Islet of Langerhans (tissue), 1 donor: Measurements from ENCODE around the gene TMEM54.

Source experiments
- FAIRE-seq: peaks from one replicate; lab custom pipeline; 2011; peaks lifted over from hg19 to GRCh38; lab: Jason Lieb, UNC

Gene TMEM54

GRCh38 chr1:32895325-32896215 lies 5.6 kb downstream of the TMEM54 start:
- FAIRE-seq, result no peak

DNA sequence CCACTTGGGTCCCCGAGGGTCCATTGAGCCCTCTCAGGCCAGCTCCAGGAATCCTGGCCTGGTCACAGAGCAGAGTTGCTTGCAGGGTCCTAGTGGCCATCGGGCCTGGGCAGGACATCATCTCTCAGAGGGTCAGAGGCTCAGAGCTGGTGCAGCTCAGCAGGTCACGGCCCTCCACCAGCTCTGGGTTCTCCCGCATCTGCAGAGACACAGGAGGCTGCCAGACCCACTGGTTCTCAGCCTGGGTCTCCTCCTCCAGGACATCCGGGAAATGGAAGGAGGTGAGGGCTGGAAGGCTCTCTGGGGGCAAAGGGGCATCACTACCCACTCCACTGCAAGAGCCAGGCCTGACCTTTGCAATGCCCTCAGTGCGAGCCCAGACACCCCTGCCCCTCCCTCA lies 6.5 kb downstream of the TMEM54 start:
- no peak for FAIRE-seq

GRCh38 chr1:32894019-32894600 lies 7.1 kb downstream of the TMEM54 start:
- FAIRE-seq, result no peak

DNA sequence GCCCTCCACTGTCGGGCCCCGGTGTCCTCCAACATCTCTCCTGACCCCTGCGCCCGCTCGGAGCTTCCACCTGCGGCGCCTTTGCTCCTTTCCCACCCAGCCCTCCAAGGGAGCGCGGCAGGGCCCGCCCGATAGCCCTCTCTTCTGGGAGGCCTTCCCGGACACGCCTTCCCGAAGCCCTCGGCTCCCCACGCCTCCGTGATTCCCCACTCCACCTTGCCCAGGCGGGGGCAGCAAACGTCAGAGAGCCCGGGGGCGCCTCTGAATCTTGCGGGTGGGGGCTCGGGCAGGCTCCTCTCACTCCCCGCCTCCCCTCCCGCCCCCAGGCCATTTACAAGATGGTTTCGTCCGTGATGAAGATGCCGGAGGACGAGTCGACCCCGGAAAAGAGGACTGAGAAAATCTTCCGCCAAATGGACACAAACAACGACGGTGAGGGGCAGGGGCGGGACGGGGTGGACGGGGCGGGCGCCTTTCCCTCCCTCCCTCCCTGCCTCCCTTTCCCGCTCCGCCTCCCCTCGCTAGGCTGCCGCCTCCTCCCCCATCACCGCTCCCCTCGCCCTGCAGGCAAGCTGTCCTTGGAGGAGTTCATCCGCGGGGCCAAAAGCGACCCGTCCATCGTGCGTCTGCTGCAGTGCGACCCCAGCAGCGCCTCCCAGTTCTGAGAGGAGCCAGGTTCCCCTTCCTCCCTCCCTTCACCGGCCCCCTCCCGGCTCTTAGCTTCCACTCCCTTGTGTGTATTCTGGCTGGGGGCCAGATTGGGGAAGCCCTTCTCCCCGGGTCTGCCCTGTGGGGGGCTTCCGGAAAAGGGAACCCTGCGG lies 7.8 kb downstream of the TMEM54 start:
- FAIRE-seq, result no peak

GRCh38 chr1:32892368-32893197 lies 8.6 kb downstream of the TMEM54 start:
- FAIRE-seq, result no peak

GRCh38 chr1:32891630-32892029 lies 9.6 kb downstream of the TMEM54 start:
- no peak for FAIRE-seq

DNA sequence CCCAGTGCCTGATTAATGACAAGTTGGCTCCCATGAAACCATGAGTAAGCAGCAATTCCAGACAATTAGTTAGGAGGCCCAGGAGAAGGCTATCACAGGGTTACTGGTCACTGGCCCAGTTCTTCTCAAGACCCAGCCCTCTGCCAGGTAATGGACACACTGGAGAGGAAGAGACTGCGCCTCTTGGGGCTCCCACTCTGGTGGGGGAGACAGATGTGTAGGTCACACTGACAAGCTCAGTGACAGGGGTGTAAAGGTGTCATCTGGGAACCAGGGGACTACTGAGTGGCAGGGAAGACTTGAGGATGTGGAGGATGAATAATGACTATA lies 10.0 kb downstream of the TMEM54 start:
- FAIRE-seq, result no peak

GRCh38 chr1:32890516-32891240 lies 10.5 kb downstream of the TMEM54 start:
- no peak for FAIRE-seq

- FAIRE-seq, result no peak
Measured at GRCh38 chr1:32889731-32890278, 11.4 kb downstream of the TMEM54 start.

- no peak for FAIRE-seq
Measured at GRCh38 chr1:32888677-32889420, 12.3 kb downstream of the TMEM54 start.

- FAIRE-seq, result no peak
Measured at GRCh38 chr1:32888134-32888533, 13.1 kb downstream of the TMEM54 start.

- FAIRE-seq, result no peak
Measured at GRCh38 chr1:32887623-32888022, 13.6 kb downstream of the TMEM54 start.

- FAIRE-seq, result no peak
Measured at GRCh38 chr1:32886828-32887414, 14.3 kb downstream of the TMEM54 start.

GRCh38 chr1:32886004-32886827 lies 15.0 kb downstream of the TMEM54 start, which contains the start of gene HPCA:
Gene HPCA (plus strand): TSS chr1:32886491. CDS start chr1:32888899, 2,408 bp downstream.
- no peak for FAIRE-seq

GRCh38 chr1:32885676-32886003 lies 15.5 kb downstream of the TMEM54 start:
- FAIRE-seq, result no peak

DNA sequence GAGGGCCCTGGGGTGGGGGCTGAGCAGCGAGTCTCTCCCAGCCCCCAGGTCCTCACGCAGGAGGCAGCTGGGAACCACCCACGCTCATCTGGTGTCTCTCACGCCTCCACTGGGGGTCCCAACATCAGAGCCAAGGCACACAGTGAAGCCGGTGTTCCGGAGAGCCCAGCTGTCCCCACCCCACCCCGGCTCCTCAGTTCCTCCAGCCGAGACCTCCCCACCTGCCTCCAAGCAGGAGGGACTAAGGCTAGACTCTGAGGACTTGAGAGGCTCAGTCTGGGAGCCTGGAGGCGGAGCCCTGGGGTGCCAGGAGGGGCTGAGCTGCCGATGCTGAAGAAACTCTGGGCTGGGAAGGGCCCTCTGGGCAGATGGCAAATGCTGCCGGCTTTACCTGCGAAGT lies 16.5 kb downstream of the TMEM54 start:
- FAIRE-seq, result no peak

- no peak for FAIRE-seq
Measured at GRCh38 chr1:32884032-32884372, 17.2 kb downstream of the TMEM54 start.

DNA sequence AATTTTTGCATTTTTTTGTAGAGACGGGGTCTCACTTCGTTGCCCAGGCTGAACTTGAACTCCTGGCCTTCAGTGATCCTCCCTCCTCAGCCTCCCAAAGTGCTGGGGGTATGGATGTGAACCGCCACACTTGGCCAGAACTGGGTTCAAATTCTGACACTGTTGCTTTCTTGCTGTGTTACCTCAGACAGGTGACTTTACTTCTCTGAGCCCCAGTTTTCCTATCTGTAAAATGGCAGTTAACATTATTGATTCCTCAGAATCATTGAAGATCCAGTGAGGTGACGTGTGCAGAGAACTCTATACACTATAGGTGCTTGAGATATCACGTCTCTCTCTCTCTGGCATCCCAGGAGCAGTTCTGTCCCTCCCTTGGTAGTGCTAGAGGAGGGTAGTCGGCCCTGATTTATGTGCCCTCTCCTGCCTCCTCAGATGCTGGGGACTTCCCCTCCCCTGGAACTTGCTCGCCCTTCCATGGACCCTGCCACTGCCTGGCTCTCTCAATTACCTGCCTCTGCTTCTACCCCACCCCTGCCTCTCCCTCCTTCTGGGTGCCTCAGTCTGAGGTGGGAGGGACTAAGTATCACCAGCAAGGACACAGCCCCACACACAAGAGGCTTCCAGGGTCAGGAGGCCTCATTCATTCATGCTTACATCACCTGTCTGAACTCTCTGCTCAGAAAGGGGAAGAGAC lies 17.7 kb downstream of the TMEM54 start:
- FAIRE-seq, result no peak
